WI38 (cell line): Measurements from ENCODE around the gene BBX.

Experiments
- H3K4me3 ChIP-seq: 2 replicates; pipeline ENCODE4 v1.5.1; 2011; ENCODE audit warnings: low read depth, mild to moderate bottlenecking, control low read depth, low read length
- TF ChIP-seq, protein P1 (sequence below): IDR thresholded peaks from 2 replicates; pipeline ENCODE4 v1.5.1; 2012; ENCODE audit warnings: low read depth, mild to moderate bottlenecking, control low read depth, low read length

BBX gene

DNA sequence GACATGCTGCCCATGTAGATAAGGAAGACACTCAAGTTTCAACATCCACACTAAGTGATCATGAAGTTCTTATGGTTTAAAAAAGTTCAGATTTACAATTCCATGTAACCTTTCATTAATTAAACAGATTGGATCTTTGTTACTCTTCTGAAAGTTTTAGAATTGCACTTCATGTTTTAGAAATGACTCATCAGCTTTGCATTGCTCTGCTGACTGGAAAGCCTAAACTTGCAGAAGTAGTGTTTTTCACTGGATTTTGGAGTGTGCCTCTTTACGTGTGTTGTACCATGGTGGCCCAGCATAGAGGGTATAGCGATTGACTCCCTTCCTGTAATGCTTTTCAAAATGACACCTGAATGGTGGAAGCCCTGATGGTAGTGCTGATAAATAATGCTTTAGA, 157.9 kb downstream of the BBX start:
- TF ChIP-seq, protein P1, sequence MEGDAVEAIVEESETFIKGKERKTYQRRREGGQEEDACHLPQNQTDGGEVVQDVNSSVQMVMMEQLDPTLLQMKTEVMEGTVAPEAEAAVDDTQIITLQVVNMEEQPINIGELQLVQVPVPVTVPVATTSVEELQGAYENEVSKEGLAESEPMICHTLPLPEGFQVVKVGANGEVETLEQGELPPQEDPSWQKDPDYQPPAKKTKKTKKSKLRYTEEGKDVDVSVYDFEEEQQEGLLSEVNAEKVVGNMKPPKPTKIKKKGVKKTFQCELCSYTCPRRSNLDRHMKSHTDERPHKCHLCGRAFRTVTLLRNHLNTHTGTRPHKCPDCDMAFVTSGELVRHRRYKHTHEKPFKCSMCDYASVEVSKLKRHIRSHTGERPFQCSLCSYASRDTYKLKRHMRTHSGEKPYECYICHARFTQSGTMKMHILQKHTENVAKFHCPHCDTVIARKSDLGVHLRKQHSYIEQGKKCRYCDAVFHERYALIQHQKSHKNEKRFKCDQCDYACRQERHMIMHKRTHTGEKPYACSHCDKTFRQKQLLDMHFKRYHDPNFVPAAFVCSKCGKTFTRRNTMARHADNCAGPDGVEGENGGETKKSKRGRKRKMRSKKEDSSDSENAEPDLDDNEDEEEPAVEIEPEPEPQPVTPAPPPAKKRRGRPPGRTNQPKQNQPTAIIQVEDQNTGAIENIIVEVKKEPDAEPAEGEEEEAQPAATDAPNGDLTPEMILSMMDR: no peak

DNA sequence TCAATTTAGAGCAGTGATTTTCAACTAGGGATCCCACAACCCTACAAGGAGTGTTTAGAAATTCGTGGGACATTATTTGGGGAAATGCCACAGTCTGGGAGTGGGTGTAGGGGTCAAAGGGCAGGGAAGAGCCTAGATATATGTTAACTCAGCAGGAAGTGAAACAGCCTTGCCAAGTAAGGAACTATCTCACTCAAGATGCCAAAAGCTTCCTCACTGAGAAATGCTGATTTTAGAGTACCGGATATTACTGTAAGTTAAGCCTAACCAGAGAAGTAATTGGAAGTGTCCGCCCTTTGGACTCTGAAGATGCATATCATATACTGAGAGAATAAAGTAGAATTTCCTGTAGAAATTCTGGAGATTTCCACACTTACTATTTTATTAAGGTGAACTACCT, 158.6 kb downstream of the BBX start:
- TF ChIP-seq, protein P1: no peak
- no peak overlapping the region for H3K4me3 ChIP-seq

More for the DNA sequence above, 157.9 kb downstream of the BBX start:
- H3K4me3 ChIP-seq: no peak overlapping the region

DNA sequence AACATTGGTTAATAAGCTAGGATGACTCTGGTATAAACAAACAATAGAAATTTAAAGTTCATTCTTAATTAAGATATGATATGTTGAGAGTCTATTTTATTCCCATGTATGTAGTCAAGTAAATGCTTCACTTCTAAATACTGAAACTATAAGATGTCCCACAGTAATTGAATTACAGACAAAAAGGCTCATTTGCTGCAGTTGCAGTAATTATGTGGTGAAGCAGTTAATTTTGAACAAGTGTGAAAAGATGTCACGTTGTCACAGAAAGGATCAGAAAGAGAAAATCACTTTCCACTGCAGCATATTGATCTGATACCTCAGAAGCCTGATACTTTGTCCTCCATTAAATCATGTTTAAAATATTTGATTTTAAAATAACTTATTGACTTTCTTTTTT, 159.8 kb downstream of the BBX start:
- TF ChIP-seq, protein P1: no peak
- H3K4me3 ChIP-seq: no peak overlapping the region

DNA sequence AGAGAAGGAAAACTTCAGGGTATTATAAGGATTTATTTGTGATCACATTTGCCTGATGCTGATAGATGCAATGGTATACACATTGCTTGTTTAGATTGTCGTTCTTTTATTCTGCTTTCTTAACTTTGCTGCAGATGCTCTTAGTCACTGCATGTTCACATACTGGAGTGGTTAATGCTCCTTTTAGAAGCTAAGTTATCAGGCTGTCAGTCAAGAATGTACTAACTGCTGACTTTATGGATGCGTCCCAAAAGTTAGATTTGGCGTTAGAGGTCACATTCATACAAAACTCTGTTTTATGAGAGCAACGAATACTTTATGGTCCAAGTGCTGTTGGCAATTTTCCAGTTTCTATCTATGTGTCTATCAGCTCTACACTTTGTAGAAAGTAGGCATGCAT, 160.7 kb downstream of the BBX start:
- no peak overlapping the region for H3K4me3 ChIP-seq
- TF ChIP-seq, protein P1: no peak

DNA sequence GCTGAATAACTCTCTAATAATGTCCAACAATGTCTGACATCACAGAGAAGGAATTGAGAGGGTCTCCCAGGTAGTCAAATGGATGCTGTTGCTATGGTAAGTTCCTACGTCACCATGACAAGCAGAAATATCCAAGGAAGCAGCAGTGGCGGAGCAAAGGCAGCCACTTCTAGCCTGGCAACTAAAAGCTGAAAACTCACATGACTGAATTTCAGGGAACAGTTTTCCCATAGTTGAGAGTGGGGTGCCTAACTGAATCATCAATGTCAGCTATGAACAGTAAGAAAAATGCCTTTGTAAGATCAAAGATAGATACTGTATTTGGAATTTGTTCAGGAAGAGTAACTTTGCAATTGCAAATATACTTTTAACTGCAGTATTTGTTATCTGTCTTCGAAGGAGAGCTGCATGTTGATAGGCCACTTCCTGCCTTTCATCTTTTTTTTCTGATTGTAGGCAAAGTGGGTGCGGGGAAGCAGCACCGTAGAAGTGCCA, 161.7 kb downstream of the BBX start:
- no peak overlapping the region for H3K4me3 ChIP-seq
- TF ChIP-seq, protein P1: no peak

DNA sequence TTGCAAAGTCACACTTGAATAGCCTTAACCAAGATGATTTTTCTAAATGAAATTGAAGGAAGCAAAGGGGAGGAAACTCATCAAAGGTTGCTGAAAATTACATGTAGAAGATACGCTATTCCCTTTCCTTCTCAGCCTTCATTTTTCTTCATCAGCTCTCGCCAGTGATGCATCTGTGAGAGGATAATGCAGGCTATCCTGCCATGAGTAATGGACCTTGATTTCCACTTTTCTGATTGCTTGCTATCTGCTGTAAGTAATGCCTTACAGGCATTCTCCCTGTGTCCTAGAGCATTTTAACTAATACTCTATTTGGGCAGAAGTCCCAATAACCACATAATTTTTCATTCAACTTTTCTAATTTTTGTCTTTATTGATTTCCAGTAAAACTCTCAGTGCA, 162.6 kb downstream of the BBX start:
- TF ChIP-seq, protein P1: no peak
- H3K4me3 ChIP-seq: no peak overlapping the region

DNA sequence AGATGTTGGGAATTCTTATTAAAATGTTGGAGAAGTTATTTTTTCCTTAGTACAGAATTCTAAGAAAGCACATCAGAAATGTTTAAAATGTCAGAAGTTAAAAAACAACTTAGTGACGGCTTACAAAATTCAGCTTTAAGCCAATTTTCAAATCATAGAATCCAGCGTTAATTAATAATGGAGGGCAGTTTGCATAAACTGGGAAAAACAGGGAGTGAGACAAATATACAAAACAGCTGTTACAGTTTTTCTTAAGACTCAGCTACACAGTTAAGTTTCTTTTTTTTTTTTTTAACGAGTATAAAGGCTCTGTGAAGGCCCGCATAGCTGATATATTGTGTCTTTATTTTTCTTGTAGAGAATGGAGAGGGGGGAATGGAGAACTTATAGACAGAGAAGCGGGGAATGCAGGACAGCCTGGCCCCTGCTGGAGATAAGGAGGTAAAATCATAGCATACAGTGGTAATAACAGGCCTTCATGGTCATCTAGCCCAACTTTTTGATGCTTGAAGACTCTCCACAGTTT, 164.4 kb downstream of the BBX start:
- TF ChIP-seq, protein P1: no peak
- no peak overlapping the region for H3K4me3 ChIP-seq
